ENCODE results near the gene ZFP57.

DNA sequence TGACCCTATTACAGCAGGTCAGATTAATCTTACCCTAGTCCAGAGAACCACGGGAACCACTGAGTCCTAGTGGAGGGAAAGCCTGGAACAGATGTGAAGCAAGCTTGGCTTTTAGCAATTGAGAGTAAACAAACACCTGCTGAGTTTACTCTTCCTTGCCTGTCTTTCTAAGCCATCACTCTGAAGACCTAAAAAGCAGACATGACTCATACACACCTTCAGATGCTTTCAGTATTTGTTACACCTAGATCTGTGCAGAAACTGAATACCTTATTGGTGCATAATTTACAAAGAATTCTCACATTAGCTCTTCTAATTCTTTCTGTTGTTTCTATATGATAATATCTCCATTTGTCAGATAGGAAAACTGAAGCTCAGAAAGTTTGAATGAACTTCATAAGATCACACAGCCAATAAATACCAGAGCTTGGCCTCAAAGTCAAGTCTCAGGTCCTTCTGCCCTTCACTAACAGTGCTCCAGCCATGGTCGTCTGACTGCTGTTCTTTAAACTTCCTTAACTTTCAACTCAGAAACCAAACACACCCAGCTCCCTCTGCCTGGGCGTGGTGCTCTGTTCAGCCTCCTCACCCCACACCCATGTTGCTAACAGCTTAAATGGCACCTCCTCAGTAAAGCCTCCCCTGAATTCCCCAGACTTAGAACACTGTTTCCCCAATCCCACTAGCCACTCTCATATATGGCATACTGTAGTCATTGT lies 39.4 kb downstream of the ZFP57 start:
- TF ChIP-seq, protein P1, sequence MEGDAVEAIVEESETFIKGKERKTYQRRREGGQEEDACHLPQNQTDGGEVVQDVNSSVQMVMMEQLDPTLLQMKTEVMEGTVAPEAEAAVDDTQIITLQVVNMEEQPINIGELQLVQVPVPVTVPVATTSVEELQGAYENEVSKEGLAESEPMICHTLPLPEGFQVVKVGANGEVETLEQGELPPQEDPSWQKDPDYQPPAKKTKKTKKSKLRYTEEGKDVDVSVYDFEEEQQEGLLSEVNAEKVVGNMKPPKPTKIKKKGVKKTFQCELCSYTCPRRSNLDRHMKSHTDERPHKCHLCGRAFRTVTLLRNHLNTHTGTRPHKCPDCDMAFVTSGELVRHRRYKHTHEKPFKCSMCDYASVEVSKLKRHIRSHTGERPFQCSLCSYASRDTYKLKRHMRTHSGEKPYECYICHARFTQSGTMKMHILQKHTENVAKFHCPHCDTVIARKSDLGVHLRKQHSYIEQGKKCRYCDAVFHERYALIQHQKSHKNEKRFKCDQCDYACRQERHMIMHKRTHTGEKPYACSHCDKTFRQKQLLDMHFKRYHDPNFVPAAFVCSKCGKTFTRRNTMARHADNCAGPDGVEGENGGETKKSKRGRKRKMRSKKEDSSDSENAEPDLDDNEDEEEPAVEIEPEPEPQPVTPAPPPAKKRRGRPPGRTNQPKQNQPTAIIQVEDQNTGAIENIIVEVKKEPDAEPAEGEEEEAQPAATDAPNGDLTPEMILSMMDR (conservative IDR thresholded peaks at IDR 0.05; ENCODE audit: low read depth, low read length): no peak
- no peak for TF ChIP-seq EZH2 (IDR thresholded peaks at IDR 0.05; ENCODE audit: borderline replicate concordance, low read depth, low read length, poor library complexity, severe bottlenecking)

Measured in A673 (cell line).